ENCODE data around the gene FRMD4B. TPM values are rescaled to one million over a fixed set of nuclear protein-coding genes. Genes with fewer than 3 reads are reported as not detected.

The FRMD4B gene
- total and polyA plus RNA-seq, 2 experiments from 2014 or later: 6.4 to 12.8 TPM

DNA sequence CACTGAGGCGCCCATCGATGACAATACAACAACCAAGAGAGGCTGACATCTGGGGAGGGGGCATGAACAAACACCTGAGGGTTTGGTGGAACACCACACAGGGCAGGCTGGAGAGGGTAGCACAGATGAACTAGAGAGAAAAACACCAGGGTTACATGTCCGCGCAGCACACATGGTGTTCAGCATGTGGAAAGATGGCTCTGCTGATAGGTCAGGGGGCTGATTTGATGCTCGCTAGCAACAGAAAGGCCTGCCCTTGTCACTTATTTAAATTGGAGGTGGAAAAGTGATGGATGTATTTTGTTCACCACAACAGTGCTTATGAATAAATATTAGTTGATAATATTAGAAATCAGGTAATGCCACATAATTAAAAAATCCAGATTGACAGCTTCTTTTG lies 67.5 kb downstream of the FRMD4B start (continued):
- TF ChIP-seq EZH2phosphoT487 (IDR thresholded peaks at IDR 0.05; ENCODE audit: unreplicated experiment): no peak
- TF ChIP-seq, protein P1, sequence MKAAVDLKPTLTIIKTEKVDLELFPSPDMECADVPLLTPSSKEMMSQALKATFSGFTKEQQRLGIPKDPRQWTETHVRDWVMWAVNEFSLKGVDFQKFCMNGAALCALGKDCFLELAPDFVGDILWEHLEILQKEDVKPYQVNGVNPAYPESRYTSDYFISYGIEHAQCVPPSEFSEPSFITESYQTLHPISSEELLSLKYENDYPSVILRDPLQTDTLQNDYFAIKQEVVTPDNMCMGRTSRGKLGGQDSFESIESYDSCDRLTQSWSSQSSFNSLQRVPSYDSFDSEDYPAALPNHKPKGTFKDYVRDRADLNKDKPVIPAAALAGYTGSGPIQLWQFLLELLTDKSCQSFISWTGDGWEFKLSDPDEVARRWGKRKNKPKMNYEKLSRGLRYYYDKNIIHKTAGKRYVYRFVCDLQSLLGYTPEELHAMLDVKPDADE (IDR thresholded peaks at IDR 0.05): no peak

DNA sequence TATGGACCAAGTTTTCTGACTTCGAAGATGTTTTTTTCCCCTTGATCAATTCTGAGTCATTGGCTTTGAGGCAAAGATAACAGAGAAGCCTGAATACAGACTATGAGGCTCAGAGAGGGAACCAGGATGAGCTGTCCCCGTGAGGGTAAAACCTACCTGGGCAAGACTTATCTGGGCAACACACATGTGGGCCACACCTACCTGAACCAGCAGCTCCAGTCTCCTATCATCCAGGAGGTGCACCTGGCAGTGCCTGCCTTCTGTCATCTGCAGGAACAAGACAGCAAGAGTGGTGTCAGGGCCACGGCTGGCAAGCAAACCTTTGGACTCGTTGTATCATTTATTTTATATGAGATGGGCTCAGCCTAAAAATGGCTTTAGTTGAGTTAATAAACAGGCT lies 72.6 kb downstream of the FRMD4B start:
- Mint-ChIP-seq H3K36me3 (ENCODE audit: low read depth) (no peaks in the 10 kb centered on the region), H3K4me1 (no peaks in the 10 kb centered on the region; the same call in 2 of the 3 replicates), H3K4me3 (no peak overlapping the region), H3K27ac (no peak overlapping the region), H3K27me3 (ENCODE audit: insufficient read depth, low read depth, poor library complexity) (no peaks in the 10 kb centered on the region), H3K9me3 (no peaks in the 10 kb centered on the region)
- no peak for TF ChIP-seq STAT1 (IDR thresholded peaks at IDR 0.05; ENCODE audit: unreplicated experiment)
- H3K79me2 ChIP-seq (replicated peaks; ENCODE audit: insufficient read depth): no peaks in the 10 kb centered on the region
- no peak overlapping the region for H2AFZ ChIP-seq
- no peaks in the 10 kb centered on the region for H3K4me1 ChIP-seq (ENCODE audit: insufficient read depth)
- no peak overlapping the region for H3K4me3 ChIP-seq
- no peaks in the 10 kb centered on the region for H3K36me3 ChIP-seq (ENCODE audit: insufficient read depth)
- no peaks in the 10 kb centered on the region for H3K9me2 ChIP-seq (ENCODE audit: insufficient read depth)
- ATAC-seq (no peak), DNase-seq (ENCODE audit: low spot score) (no peak)
- H3K27ac ChIP-seq (ENCODE audit: low read depth): no peak overlapping the region
- H4K20me1 ChIP-seq (replicated peaks; ENCODE audit: insufficient read depth): no peaks in the 10 kb centered on the region
- H3F3A ChIP-seq (replicated peaks; ENCODE audit: low read depth): no peaks in the 10 kb centered on the region
- no peaks in the 10 kb centered on the region for H3K27me3 ChIP-seq (ENCODE audit: insufficient read depth)
- no peak overlapping the region for H3K4me2 ChIP-seq

DNA sequence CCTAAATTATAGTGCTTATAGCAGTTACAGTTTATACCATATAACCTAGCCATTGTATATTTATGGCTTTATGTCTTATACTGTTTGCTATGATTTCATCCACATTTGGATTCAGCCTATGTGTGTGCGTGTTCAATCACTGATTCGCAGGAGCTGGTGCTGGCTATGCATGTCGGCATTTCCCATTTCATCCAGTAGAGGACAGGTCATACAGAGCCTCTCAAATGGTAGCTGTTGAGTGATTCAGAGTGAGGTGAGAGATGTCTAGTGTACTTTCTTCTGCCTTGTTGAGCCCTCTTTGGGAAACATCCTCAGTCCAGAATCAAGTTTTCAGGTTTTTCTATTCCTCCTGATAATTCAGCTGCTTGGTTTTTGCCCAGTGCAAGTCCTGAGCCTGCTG lies 76.1 kb downstream of the FRMD4B start:
- Histone ChIP-seq H3K4me3 (no peak overlapping the region), H3K9me2 (ENCODE audit: insufficient read depth) (no peaks in the 10 kb centered on the region), H4K20me1 (replicated peaks; ENCODE audit: insufficient read depth) (no peaks in the 10 kb centered on the region), H3K36me3 (ENCODE audit: insufficient read depth) (no peaks in the 10 kb centered on the region), H2AFZ (no peak overlapping the region), H3K4me1 (ENCODE audit: insufficient read depth) (no peaks in the 10 kb centered on the region), H3K27me3 (ENCODE audit: insufficient read depth) (no peaks in the 10 kb centered on the region), H3K27ac (ENCODE audit: low read depth) (no peak overlapping the region), H3K4me2 (no peak overlapping the region), H3F3A (replicated peaks; ENCODE audit: low read depth) (no peaks in the 10 kb centered on the region), H3K79me2 (replicated peaks; ENCODE audit: insufficient read depth) (no peaks in the 10 kb centered on the region)
- TF ChIP-seq EZH2 (IDR thresholded peaks at IDR 0.05; ENCODE audit: low read depth, unreplicated experiment) (no peak), CREB1 (CRISPR knock-in tag; IDR thresholded peaks at IDR 0.05; ENCODE audit: low read depth) (no peak), ZNF114 (CRISPR knock-in tag; IDR thresholded peaks at IDR 0.05) (no peak), NANOG (IDR thresholded peaks at IDR 0.05; ENCODE audit: borderline replicate concordance) (no peak), POLR2AphosphoS5 (IDR thresholded peaks at IDR 0.05; ENCODE audit: low read depth) (no peak)
- TF ChIP-seq, protein P1 (IDR thresholded peaks at IDR 0.05): no peak
- TF ChIP-seq, protein P2, sequence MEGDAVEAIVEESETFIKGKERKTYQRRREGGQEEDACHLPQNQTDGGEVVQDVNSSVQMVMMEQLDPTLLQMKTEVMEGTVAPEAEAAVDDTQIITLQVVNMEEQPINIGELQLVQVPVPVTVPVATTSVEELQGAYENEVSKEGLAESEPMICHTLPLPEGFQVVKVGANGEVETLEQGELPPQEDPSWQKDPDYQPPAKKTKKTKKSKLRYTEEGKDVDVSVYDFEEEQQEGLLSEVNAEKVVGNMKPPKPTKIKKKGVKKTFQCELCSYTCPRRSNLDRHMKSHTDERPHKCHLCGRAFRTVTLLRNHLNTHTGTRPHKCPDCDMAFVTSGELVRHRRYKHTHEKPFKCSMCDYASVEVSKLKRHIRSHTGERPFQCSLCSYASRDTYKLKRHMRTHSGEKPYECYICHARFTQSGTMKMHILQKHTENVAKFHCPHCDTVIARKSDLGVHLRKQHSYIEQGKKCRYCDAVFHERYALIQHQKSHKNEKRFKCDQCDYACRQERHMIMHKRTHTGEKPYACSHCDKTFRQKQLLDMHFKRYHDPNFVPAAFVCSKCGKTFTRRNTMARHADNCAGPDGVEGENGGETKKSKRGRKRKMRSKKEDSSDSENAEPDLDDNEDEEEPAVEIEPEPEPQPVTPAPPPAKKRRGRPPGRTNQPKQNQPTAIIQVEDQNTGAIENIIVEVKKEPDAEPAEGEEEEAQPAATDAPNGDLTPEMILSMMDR (conservative IDR thresholded peaks at IDR 0.05; ENCODE audit: low read depth in 2 of 2): peak; percentile 49 to 55
- DNase-seq (ENCODE audit: low spot score) (peak; percentile 49), ATAC-seq (peak; percentile 64)
- no peak overlapping the region for H3K27ac Mint-ChIP-seq
- H3K36me3 Mint-ChIP-seq (ENCODE audit: low read depth): no peaks in the 10 kb centered on the region
- H3K9me3 Mint-ChIP-seq: no peaks in the 10 kb centered on the region
- peaks cover 5% of the 10 kb centered on the region for H3K4me1 Mint-ChIP-seq
- H3K4me3 Mint-ChIP-seq: no peak overlapping the region
- H3K27me3 Mint-ChIP-seq (ENCODE audit: insufficient read depth, low read depth, poor library complexity): peaks cover 1% of the 10 kb centered on the region
